Endothelial cell (in vitro differentiated cells): ENCODE results near the gene CALHM2. TPM values are rescaled to one million over a fixed set of nuclear protein-coding genes. Genes with fewer than 3 reads are reported as not detected.

Experiments
- DNase-seq: peaks from one replicate; pipeline ENCODE4 v3.0.0; 2021; ENCODE audit warnings: low spot score
- H3K27ac Mint-ChIP-seq: one replicate; pipeline ENCODE4 v1.8.0; 2021; ENCODE audit warnings: mixed read lengths, inconsistent platforms; ENCODE audit not compliant: unreplicated experiment
- H3K27me3 Mint-ChIP-seq: one replicate; pipeline ENCODE4 v1.8.0; 2021; ENCODE audit warnings: mild to moderate bottlenecking, moderate library complexity, mixed read lengths, inconsistent platforms; ENCODE audit not compliant: unreplicated experiment
- H3K36me3 Mint-ChIP-seq: one replicate; pipeline ENCODE4 v1.8.0; 2021; ENCODE audit warnings: mild to moderate bottlenecking, low read depth, mixed read lengths, inconsistent platforms; ENCODE audit not compliant: unreplicated experiment
- H3K4me1 Mint-ChIP-seq: one replicate; pipeline ENCODE4 v1.8.0; 2021; ENCODE audit warnings: mild to moderate bottlenecking, mixed read lengths, inconsistent platforms; ENCODE audit not compliant: unreplicated experiment
- H3K4me3 Mint-ChIP-seq: one replicate; pipeline ENCODE4 v1.8.0; 2021; ENCODE audit warnings: mild to moderate bottlenecking, mixed read lengths, inconsistent platforms; ENCODE audit not compliant: unreplicated experiment
- H3K9me3 Mint-ChIP-seq: one replicate; pipeline ENCODE4 v1.8.0; 2021; ENCODE audit warnings: mixed read lengths, inconsistent platforms; ENCODE audit not compliant: unreplicated experiment
- total RNA-seq: library from RNA; stranded (reverse); fragmentation: NEBNext Ultra II Directional; extraction: Animal tissue kit (Norgen Biotek cat#: 25700); gene quantifications from one replicate; pipeline ENCODE4 v1.2.1, GENCODE V29; 2021; ENCODE audit not compliant: unreplicated experiment
- TF ChIP-seq, protein P1 (sequence below): fragments of 200-600 bp; sonication (generic); IDR thresholded peaks from one replicate; pipeline ENCODE4 v1.5.0; 2021; ENCODE audit warnings: antibody characterized with exemption; ENCODE audit not compliant: unreplicated experiment

CALHM2 gene
- total RNA-seq, 1 donor from 2014 or later = 1.9 TPM

- H3K36me3 Mint-ChIP-seq = no peaks in the 10 kb centered on the region
- H3K27me3 Mint-ChIP-seq = peaks cover 8% of the 10 kb centered on the region
- H3K4me1 Mint-ChIP-seq = no peaks in the 10 kb centered on the region
- H3K9me3 Mint-ChIP-seq = no peaks in the 10 kb centered on the region
- no peak overlapping the region for H3K27ac Mint-ChIP-seq
- TF ChIP-seq, protein P1, sequence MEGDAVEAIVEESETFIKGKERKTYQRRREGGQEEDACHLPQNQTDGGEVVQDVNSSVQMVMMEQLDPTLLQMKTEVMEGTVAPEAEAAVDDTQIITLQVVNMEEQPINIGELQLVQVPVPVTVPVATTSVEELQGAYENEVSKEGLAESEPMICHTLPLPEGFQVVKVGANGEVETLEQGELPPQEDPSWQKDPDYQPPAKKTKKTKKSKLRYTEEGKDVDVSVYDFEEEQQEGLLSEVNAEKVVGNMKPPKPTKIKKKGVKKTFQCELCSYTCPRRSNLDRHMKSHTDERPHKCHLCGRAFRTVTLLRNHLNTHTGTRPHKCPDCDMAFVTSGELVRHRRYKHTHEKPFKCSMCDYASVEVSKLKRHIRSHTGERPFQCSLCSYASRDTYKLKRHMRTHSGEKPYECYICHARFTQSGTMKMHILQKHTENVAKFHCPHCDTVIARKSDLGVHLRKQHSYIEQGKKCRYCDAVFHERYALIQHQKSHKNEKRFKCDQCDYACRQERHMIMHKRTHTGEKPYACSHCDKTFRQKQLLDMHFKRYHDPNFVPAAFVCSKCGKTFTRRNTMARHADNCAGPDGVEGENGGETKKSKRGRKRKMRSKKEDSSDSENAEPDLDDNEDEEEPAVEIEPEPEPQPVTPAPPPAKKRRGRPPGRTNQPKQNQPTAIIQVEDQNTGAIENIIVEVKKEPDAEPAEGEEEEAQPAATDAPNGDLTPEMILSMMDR = no peak
- no peak for DNase-seq
- no peak overlapping the region for H3K4me3 Mint-ChIP-seq
Measured at GRCh38 chr10:103459615-103460014, 7.4 kb upstream of the CALHM2 start.

GRCh38 chr10:103458720-103459119, 6.5 kb upstream of the CALHM2 start, which contains the start of gene CALHM1:
TSS of gene CALHM1 (minus strand) at chr10:103458900. CDS start at chr10:103458751, 149 bp downstream.
- H3K9me3 Mint-ChIP-seq = no peaks in the 10 kb centered on the region
- H3K4me3 Mint-ChIP-seq = no peak within 1 kb of the TSS
- DNase-seq = no peak
- H3K4me1 Mint-ChIP-seq = peaks cover 2% of the 10 kb centered on the region
- H3K27me3 Mint-ChIP-seq = peaks cover 8% of the 10 kb centered on the region
- TF ChIP-seq, protein P1 = no peak
- H3K27ac Mint-ChIP-seq = no peak within 1 kb of the TSS
- H3K36me3 Mint-ChIP-seq = no peaks in the 10 kb centered on the region

DNA sequence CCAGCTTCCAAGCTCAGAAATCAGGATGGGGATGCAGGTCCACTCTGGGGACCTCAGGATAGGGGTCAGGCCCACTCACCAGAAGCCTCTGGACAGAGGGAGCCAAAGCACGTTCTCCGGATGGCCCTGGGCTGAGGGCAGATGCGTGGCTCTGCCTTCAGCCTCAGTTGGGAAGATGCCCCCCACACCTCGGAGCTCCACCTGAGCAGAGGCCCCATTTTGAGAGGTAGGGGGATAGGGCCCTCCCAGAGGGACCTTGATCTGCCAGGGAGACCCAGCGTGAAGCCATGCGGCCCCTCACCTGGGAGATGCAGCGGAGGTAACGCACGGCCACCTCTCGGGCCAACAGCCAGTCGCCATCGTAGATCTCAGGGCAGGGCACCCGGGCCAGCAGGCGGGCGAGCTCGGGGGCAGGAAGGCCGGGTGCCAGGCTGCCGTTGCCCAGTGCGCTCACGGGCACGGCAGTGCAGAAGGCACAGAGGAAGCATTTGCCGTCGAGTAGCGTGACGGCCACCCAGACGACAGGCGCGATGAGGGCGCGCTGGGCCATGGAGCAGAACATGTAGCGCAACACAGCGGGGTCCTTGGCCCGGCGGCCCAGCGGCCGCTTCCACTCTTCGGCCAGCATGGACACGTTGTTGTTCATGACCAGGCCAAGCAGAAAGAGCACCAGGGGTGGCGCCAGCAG, 5.9 kb upstream of the CALHM2 start:
- Mint-ChIP-seq H3K4me1 (peaks cover 4% of the 10 kb centered on the region), H3K4me3 (no peak overlapping the region), H3K36me3 (no peaks in the 10 kb centered on the region), H3K27ac (no peak overlapping the region), H3K9me3 (no peaks in the 10 kb centered on the region), H3K27me3 (peaks cover 8% of the 10 kb centered on the region)
- no peak for DNase-seq
- TF ChIP-seq, protein P1 = no peak

GRCh38 chr10:103457176-103457712, 5.1 kb upstream of the CALHM2 start:
- DNase-seq = no peak
- Mint-ChIP-seq H3K4me1 (peaks cover 4% of the 10 kb centered on the region), H3K27me3 (peaks cover 8% of the 10 kb centered on the region), H3K4me3 (no peak overlapping the region), H3K9me3 (no peaks in the 10 kb centered on the region), H3K36me3 (no peaks in the 10 kb centered on the region), H3K27ac (no peak overlapping the region)
- TF ChIP-seq, protein P1 = no peak

- TF ChIP-seq, protein P1 = no peak
- Mint-ChIP-seq H3K36me3 (no peaks in the 10 kb centered on the region), H3K27ac (no peak overlapping the region), H3K27me3 (peaks cover 8% of the 10 kb centered on the region), H3K4me3 (no peak overlapping the region), H3K9me3 (no peaks in the 10 kb centered on the region), H3K4me1 (peaks cover 4% of the 10 kb centered on the region)
- DNase-seq = no peak
Measured at GRCh38 chr10:103456074-103456660, 4.0 kb upstream of the CALHM2 start.
